OCI-LY3 (cell line): Measurements from ENCODE around the gene TBXT.

ENCODE experiments used
- CTCF ChIP-seq: fragments of 200-600, 300-600 bp; sonication (generic); IDR thresholded peaks from 2 replicates; pipeline ENCODE4 v1.5.1; 2014; ENCODE audit warnings: antibody characterized with exemption, low read length, low read depth
- EZH2phosphoT487 ChIP-seq: fragments of 200-600 bp; shearing (Covaris generic); IDR thresholded peaks from 2 replicates; pipeline ENCODE4 v1.6.1; 2018; ENCODE audit warnings: antibody characterized with exemption, mixed run types, low read depth

DNA sequence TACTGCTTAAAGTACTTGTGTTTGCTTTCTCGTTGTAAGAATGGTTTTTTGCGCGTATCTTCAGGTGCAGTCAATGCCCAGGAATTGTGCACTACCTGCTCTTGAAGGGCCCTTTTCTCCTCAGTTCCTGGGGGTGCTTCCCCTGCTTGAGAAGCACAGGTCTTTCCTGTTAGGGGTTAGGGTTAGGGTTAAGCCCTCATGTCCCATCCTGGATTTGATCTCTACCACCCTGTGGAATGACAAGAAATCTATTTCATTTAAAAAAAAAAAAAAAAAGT is 39.6 kb upstream of the TBXT start:
- no peak for TF ChIP-seq CTCF
- TF ChIP-seq EZH2phosphoT487 = no peak
